ENCODE results near the gene OPN3.

OPN3 gene

GRCh38 chr1:241606544-241606943 is 33.6 kb downstream of the OPN3 start:
- Histone ChIP-seq H3K23ac (ENCODE audit: low read length in 2 of 2) (no peak overlapping the region), H4K91ac (ENCODE audit: low read length) (no peak overlapping the region), H2AFZ (ENCODE audit: low read depth, low read length) (no peak overlapping the region), H3K79me1 (replicated peaks; ENCODE audit: low read length, poor library complexity, severe bottlenecking) (peaks cover 3% of the 10 kb centered on the region), H4K8ac (ENCODE audit: low read length) (no peak overlapping the region), H2BK5ac (ENCODE audit: low read depth, low read length, poor library complexity, severe bottlenecking) (no peak overlapping the region), H3K18ac (ENCODE audit: low read depth in 1 of 2, low read length in 2 of 2) (no peak overlapping the region), H2BK12ac (ENCODE audit: low read length in 2 of 2) (no peak overlapping the region), H3K4me2 (ENCODE audit: low read length, poor library complexity, severe bottlenecking) (no peak overlapping the region), H3K4me3 (ENCODE audit: insufficient read depth in 1 of 2, low read depth in 1 of 2, low read length in 2 of 2) (no peak overlapping the region), H3K27ac (ENCODE audit: low read length, poor library complexity, severe bottlenecking) (no peak overlapping the region), H2AK5ac (ENCODE audit: low read length, severe bottlenecking) (no peak overlapping the region), H3K14ac (ENCODE audit: low read length in 2 of 2) (no peak overlapping the region), H3K9me3 (ENCODE audit: control insufficient read depth, low read length) (no peaks in the 10 kb centered on the region), H3K4ac (ENCODE audit: low read depth in 1 of 2, low read length in 2 of 2) (no peak overlapping the region), H3K27me3 (ENCODE audit: control insufficient read depth in 1 of 2, insufficient read depth in 1 of 2, low read length in 2 of 2) (no peaks in the 10 kb centered on the region), H3K4me1 (ENCODE audit: control insufficient read depth, insufficient read depth, low read depth, low read length) (peaks cover 12% of the 10 kb centered on the region), H3K9ac (ENCODE audit: low read length) (no peak overlapping the region), H3K36me3 (ENCODE audit: control insufficient read depth in 1 of 2, insufficient read depth in 2 of 2, low read depth in 1 of 2, low read length in 2 of 2) (no peaks in the 10 kb centered on the region), H2BK15ac (ENCODE audit: low read depth, poor library complexity, severe bottlenecking) (no peak overlapping the region), H2BK120ac (ENCODE audit: low read depth, low read length) (no peak overlapping the region)
- DNase-seq: no peak
- 71% methylated on average over 3 of the region's 5 CpGs for WGBS

- no peak overlapping the region for H3K9ac ChIP-seq (ENCODE audit: low read length)
- peaks cover 3% of the 10 kb centered on the region for H3K79me1 ChIP-seq (replicated peaks; ENCODE audit: low read length, poor library complexity, severe bottlenecking)
- H3K23ac ChIP-seq (ENCODE audit: low read length in 2 of 2): no peak overlapping the region
- H2BK15ac ChIP-seq (ENCODE audit: low read depth, poor library complexity, severe bottlenecking): no peak overlapping the region
- no peaks in the 10 kb centered on the region for H3K36me3 ChIP-seq (ENCODE audit: control insufficient read depth in 1 of 2, insufficient read depth in 2 of 2, low read depth in 1 of 2, low read length in 2 of 2)
- no peak overlapping the region for H3K4ac ChIP-seq (ENCODE audit: low read depth in 1 of 2, low read length in 2 of 2)
- H2AFZ ChIP-seq (ENCODE audit: low read depth, low read length): no peak overlapping the region
- H3K9me3 ChIP-seq (ENCODE audit: control insufficient read depth, low read length): no peaks in the 10 kb centered on the region
- H4K8ac ChIP-seq (ENCODE audit: low read length): no peak overlapping the region
- H3K27me3 ChIP-seq (ENCODE audit: control insufficient read depth in 1 of 2, insufficient read depth in 1 of 2, low read length in 2 of 2): no peaks in the 10 kb centered on the region
- DNase-seq: peak; percentile 43
- H2BK120ac ChIP-seq (ENCODE audit: low read depth, low read length): no peak overlapping the region
- no peak overlapping the region for H3K18ac ChIP-seq (ENCODE audit: low read depth in 1 of 2, low read length in 2 of 2)
- no peak overlapping the region for H3K27ac ChIP-seq (ENCODE audit: low read length, poor library complexity, severe bottlenecking)
- H2BK12ac ChIP-seq (ENCODE audit: low read length in 2 of 2): no peak overlapping the region
- no peak overlapping the region for H4K91ac ChIP-seq (ENCODE audit: low read length)
- 76% methylated on average over 9 of the region's 9 CpGs for WGBS
- no peak overlapping the region for H2AK5ac ChIP-seq (ENCODE audit: low read length, severe bottlenecking)
- H3K4me3 ChIP-seq (ENCODE audit: insufficient read depth in 1 of 2, low read depth in 1 of 2, low read length in 2 of 2): no peak overlapping the region
- H2BK5ac ChIP-seq (ENCODE audit: low read depth, low read length, poor library complexity, severe bottlenecking): no peak overlapping the region
- H3K4me1 ChIP-seq (ENCODE audit: control insufficient read depth, insufficient read depth, low read depth, low read length): peaks cover 12% of the 10 kb centered on the region
- no peak overlapping the region for H3K14ac ChIP-seq (ENCODE audit: low read length in 2 of 2)
- no peak overlapping the region for H3K4me2 ChIP-seq (ENCODE audit: low read length, poor library complexity, severe bottlenecking)
Observed at GRCh38 chr1:241605146-241605805, 34.9 kb downstream of the OPN3 start.

- 81% methylated on average over 2 of the region's 3 CpGs for WGBS
- H2BK120ac ChIP-seq (ENCODE audit: low read depth, low read length): no peak overlapping the region
- H4K91ac ChIP-seq (ENCODE audit: low read length): no peak overlapping the region
- no peaks in the 10 kb centered on the region for H3K27me3 ChIP-seq (ENCODE audit: control insufficient read depth in 1 of 2, insufficient read depth in 1 of 2, low read length in 2 of 2)
- H3K9ac ChIP-seq (ENCODE audit: low read length): peak overlapping the region; percentile 52
- no peak overlapping the region for H4K8ac ChIP-seq (ENCODE audit: low read length)
- no peaks in the 10 kb centered on the region for H3K36me3 ChIP-seq (ENCODE audit: control insufficient read depth in 1 of 2, insufficient read depth in 2 of 2, low read depth in 1 of 2, low read length in 2 of 2)
- H2AK5ac ChIP-seq (ENCODE audit: low read length, severe bottlenecking): peak overlapping the region; percentile 66
- no peak overlapping the region for H3K4me2 ChIP-seq (ENCODE audit: low read length, poor library complexity, severe bottlenecking)
- no peak overlapping the region for H3K23ac ChIP-seq (ENCODE audit: low read length in 2 of 2)
- H3K79me1 ChIP-seq (replicated peaks; ENCODE audit: low read length, poor library complexity, severe bottlenecking): no peaks in the 10 kb centered on the region
- H2AFZ ChIP-seq (ENCODE audit: low read depth, low read length): no peak overlapping the region
- no peak for DNase-seq
- no peak overlapping the region for H3K18ac ChIP-seq (ENCODE audit: low read depth in 1 of 2, low read length in 2 of 2)
- H3K4me1 ChIP-seq (ENCODE audit: control insufficient read depth, insufficient read depth, low read depth, low read length): peaks cover 9% of the 10 kb centered on the region
- H2BK15ac ChIP-seq (ENCODE audit: low read depth, poor library complexity, severe bottlenecking): no peak overlapping the region
- H3K14ac ChIP-seq (ENCODE audit: low read length in 2 of 2): no peak overlapping the region
- H2BK12ac ChIP-seq (ENCODE audit: low read length in 2 of 2): no peak overlapping the region
- H3K27ac ChIP-seq (ENCODE audit: low read length, poor library complexity, severe bottlenecking): peak overlapping the region; percentile 46
- H3K9me3 ChIP-seq (ENCODE audit: control insufficient read depth, low read length): no peaks in the 10 kb centered on the region
- no peak overlapping the region for H3K4ac ChIP-seq (ENCODE audit: low read depth in 1 of 2, low read length in 2 of 2)
- H3K4me3 ChIP-seq (ENCODE audit: insufficient read depth in 1 of 2, low read depth in 1 of 2, low read length in 2 of 2): no peak overlapping the region
- H2BK5ac ChIP-seq (ENCODE audit: low read depth, low read length, poor library complexity, severe bottlenecking): no peak overlapping the region
Observed at GRCh38 chr1:241603731-241604245, 36.4 kb downstream of the OPN3 start.

GRCh38 chr1:241600496-241600901 is 39.7 kb downstream of the OPN3 start:
- Histone ChIP-seq H3K9ac (ENCODE audit: low read length) (no peak overlapping the region), H2BK12ac (ENCODE audit: low read length in 2 of 2) (no peak overlapping the region), H2BK5ac (ENCODE audit: low read depth, low read length, poor library complexity, severe bottlenecking) (no peak overlapping the region), H2AK5ac (ENCODE audit: low read length, severe bottlenecking) (no peak overlapping the region), H3K79me1 (replicated peaks; ENCODE audit: low read length, poor library complexity, severe bottlenecking) (peaks cover 3% of the 10 kb centered on the region), H3K27ac (ENCODE audit: low read length, poor library complexity, severe bottlenecking) (peak overlapping the region; percentile 6), H3K4me2 (ENCODE audit: low read length, poor library complexity, severe bottlenecking) (no peak overlapping the region), H3K36me3 (ENCODE audit: control insufficient read depth in 1 of 2, insufficient read depth in 2 of 2, low read depth in 1 of 2, low read length in 2 of 2) (no peaks in the 10 kb centered on the region), H2AFZ (ENCODE audit: low read depth, low read length) (no peak overlapping the region), H3K4ac (ENCODE audit: low read depth in 1 of 2, low read length in 2 of 2) (no peak overlapping the region), H3K14ac (ENCODE audit: low read length in 2 of 2) (no peak overlapping the region), H4K8ac (ENCODE audit: low read length) (no peak overlapping the region), H3K4me1 (ENCODE audit: control insufficient read depth, insufficient read depth, low read depth, low read length) (peaks cover 11% of the 10 kb centered on the region), H2BK15ac (ENCODE audit: low read depth, poor library complexity, severe bottlenecking) (no peak overlapping the region), H3K18ac (ENCODE audit: low read depth in 1 of 2, low read length in 2 of 2) (no peak overlapping the region), H3K9me3 (ENCODE audit: control insufficient read depth, low read length) (no peaks in the 10 kb centered on the region), H2BK120ac (ENCODE audit: low read depth, low read length) (no peak overlapping the region), H3K23ac (ENCODE audit: low read length in 2 of 2) (no peak overlapping the region), H3K27me3 (ENCODE audit: control insufficient read depth in 1 of 2, insufficient read depth in 1 of 2, low read length in 2 of 2) (no peaks in the 10 kb centered on the region), H3K4me3 (ENCODE audit: insufficient read depth in 1 of 2, low read depth in 1 of 2, low read length in 2 of 2) (no peak overlapping the region), H4K91ac (ENCODE audit: low read length) (no peak overlapping the region)
- DNase-seq: peak; percentile 68
- 8% methylated on average over 2 of the region's 2 CpGs for WGBS

All from mesenchymal stem cell (in vitro differentiated cells and primary cell).